HepG2 (cell line): Measurements from ENCODE around the gene SAE1. TPM values are rescaled to one million over a fixed set of nuclear protein-coding genes. Genes with fewer than 3 reads are reported as not detected.

ENCODE experiments used
- AGO1 ChIP-seq: fragments of 200-400 bp; formaldehyde crosslinking; IDR thresholded peaks from 2 replicates; pipeline ENCODE4 v1.6.1; 2017; ENCODE audit warnings: mild to moderate bottlenecking, low read depth, low read length, moderate library complexity; ENCODE audit not compliant: poor library complexity, severe bottlenecking
- ARID2 ChIP-seq: sonication (generic); formaldehyde crosslinking; IDR thresholded peaks from 2 replicates; pipeline ENCODE4 v1.8.1; 2022; ENCODE audit warnings: mild to moderate bottlenecking, missing genetic modification reagents, borderline replicate concordance
- ARNT2 ChIP-seq: sonication (generic); formaldehyde crosslinking; IDR thresholded peaks from 2 replicates; pipeline ENCODE4 v1.8.0; 2022; ENCODE audit warnings: mild to moderate bottlenecking, low read depth, missing genetic modification reagents, moderate library complexity
- ATF4 ChIP-seq, 2 experiments: fragments of 450-650 bp in 1 of 2; sonication (generic) in 1 of 2; formaldehyde crosslinking; IDR thresholded peaks; 2 replicates each; pipeline versions ENCODE4 v1.5.0 to v1.8.0; 2020 to 2022; ENCODE audit warnings: mild to moderate bottlenecking in 1 of 2, missing genetic modification reagents in 1 of 2
- FOXP4 ChIP-seq: sonication (generic); formaldehyde crosslinking; IDR thresholded peaks from 2 replicates; pipeline ENCODE4 v1.4.0; 2020; ENCODE audit warnings: missing genetic modification reagents
- GFI1 ChIP-seq: sonication (generic); formaldehyde crosslinking; IDR thresholded peaks from 2 replicates; pipeline ENCODE4 v1.5.0; 2020; ENCODE audit warnings: missing genetic modification reagents, mild to moderate bottlenecking, borderline replicate concordance
- GLI4 ChIP-seq: sonication (generic); formaldehyde crosslinking; IDR thresholded peaks from 2 replicates; pipeline ENCODE4 v1.5.1; 2020; ENCODE audit warnings: missing genetic modification reagents, mild to moderate bottlenecking, moderate library complexity, borderline replicate concordance
- GLMP ChIP-seq: sonication (generic); formaldehyde crosslinking; IDR thresholded peaks from 2 replicates; pipeline ENCODE4 v1.9.0; 2021; ENCODE audit warnings: missing genetic modification reagents, mild to moderate bottlenecking, borderline replicate concordance
- IKZF1 ChIP-seq: fragments of 450-650 bp; IDR thresholded peaks from 2 replicates; pipeline ENCODE4 v1.7.1; 2016
- KAT7 ChIP-seq: IDR thresholded peaks from 2 replicates; pipeline ENCODE4 v1.6.1; 2018; ENCODE audit warnings: borderline replicate concordance, missing compliant biosample characterization
- MAFK ChIP-seq, 2 experiments: IDR thresholded peaks in 1 of 2; conservative IDR thresholded peaks in 1 of 2; 2 replicates each; pipeline ENCODE4 v1.6.1; 2011; ENCODE audit warnings: improper control_type of control experiment in 2 of 2, low read length in 2 of 2
- MXD4 ChIP-seq: IDR thresholded peaks from 2 replicates; pipeline ENCODE4 v1.6.1; 2016; ENCODE audit warnings: mild to moderate bottlenecking, missing biosample characterization, missing genetic modification reagents
- PRDM15 ChIP-seq: sonication (generic); formaldehyde crosslinking; IDR thresholded peaks from 2 replicates; pipeline ENCODE4 v1.4.0; 2020; ENCODE audit warnings: missing genetic modification reagents
- RCOR2 ChIP-seq: IDR thresholded peaks from 2 replicates; pipeline ENCODE4 v1.6.1; 2016; ENCODE audit warnings: missing biosample characterization, missing genetic modification reagents
- ZBTB34 ChIP-seq: sonication (generic); formaldehyde crosslinking; IDR thresholded peaks from 2 replicates; pipeline ENCODE4 v1.8.0; 2022; ENCODE audit warnings: mild to moderate bottlenecking, missing genetic modification reagents
- ZNF235 ChIP-seq: sonication (generic); formaldehyde crosslinking; IDR thresholded peaks from 2 replicates; pipeline ENCODE4 v1.8.1; 2023; ENCODE audit warnings: mild to moderate bottlenecking, missing genetic modification reagents, borderline replicate concordance
- ZNF3 ChIP-seq: IDR thresholded peaks from 2 replicates; pipeline ENCODE4 v1.7.0; 2017; ENCODE audit warnings: inconsistent platforms
- ZNF746 ChIP-seq: sonication (generic); formaldehyde crosslinking; IDR thresholded peaks from 2 replicates; pipeline ENCODE4 v1.8.0; 2022; ENCODE audit warnings: mild to moderate bottlenecking, missing genetic modification reagents
- polyA plus RNA-seq, 8 experiments: library from polyadenylated mRNA; depleted of rRNA in 3 of 8; stranded (reverse) in 7 of 8; unstranded in 1 of 8; fragments of >200 nt; fragmentation: Illumina TruSeq in 4 of 8; extraction: Trizol in 4 of 8; gene quantifications; 2 replicates each; pipeline versions ENCODE4 v1.2.1 to v1.2.3, GENCODE V29; 2011 to 2016; ENCODE audit warnings: low read depth in 4 of 8, missing spikeins in 1 of 8, mixed read lengths in 1 of 8; ENCODE audit not compliant: insufficient read depth in 1 of 8
- total RNA-seq, 5 experiments: library from RNA; depleted of rRNA; stranded (reverse); fragments of >200 nt; fragmentation: Illumina TruSeq; extraction: Trizol; gene quantifications; 2 replicates each; pipeline ENCODE4 v1.2.3, GENCODE V29; 2016; ENCODE audit warnings: low read depth in 1 of 5

SAE1 gene
- total and polyA plus RNA-seq, 2 of the 13 experiments (the other 11 are each of a cell fraction or from before 2014, with no cell fraction given) = 87.6 to 197 TPM

GRCh38 chr19:47096100-47096704 lies 34.4 kb upstream of the SAE1 start (continued):
- TF ChIP-seq MXD4 (CRISPR knock-in tag) (peak; percentile 90), ZNF235 (CRISPR knock-in tag) (no peak), AGO1 (no peak), FOXP4 (CRISPR knock-in tag) (peak; percentile 94), ZNF3 (CRISPR knock-in tag) (no peak), MAFK (conservative IDR thresholded peaks at IDR 0.05 in 1 of 2, IDR thresholded peaks at IDR 0.05 in 1 of 2; ENCODE audit: low read length in 2 of 2) (no peak), IKZF1 (no peak), KAT7 (CRISPR knock-in tag) (peak; percentile 34; the same call in 1 of the 2 replicates), ARNT2 (CRISPR knock-in tag) (peak; percentile 64; the same call in 1 of the 2 replicates), ARID2 (CRISPR knock-in tag) (no peak), RCOR2 (peak; percentile 68; the same call in 1 of the 2 replicates), ZNF746 (CRISPR knock-in tag) (peak; percentile 95), GLMP (CRISPR knock-in tag) (no peak), ZBTB34 (CRISPR knock-in tag) (peak; percentile 87; the same call in 1 of the 2 replicates), GFI1 (CRISPR knock-in tag) (0 out of 2 replicates have a peak, but pooled peaks have one; percentile 42), PRDM15 (CRISPR knock-in tag) (no peak), ATF4 (CRISPR knock-in tag; IDR thresholded peaks at IDR 0.05) (peak in 1 of 2 experiments; percentile 78; a peak in 2 of 4 replicates), GLI4 (CRISPR knock-in tag) (no peak)
